ENCODE measurements around the gene FTH1. TPM values are rescaled to one million over a fixed set of nuclear protein-coding genes. Genes with fewer than 3 reads are reported as not detected.

The FTH1 gene
- total and polyA plus RNA-seq, 2 of the 13 experiments (the other 11 are each of a cell fraction or from before 2014, with no cell fraction given) = 607 to 760 TPM

DNA sequence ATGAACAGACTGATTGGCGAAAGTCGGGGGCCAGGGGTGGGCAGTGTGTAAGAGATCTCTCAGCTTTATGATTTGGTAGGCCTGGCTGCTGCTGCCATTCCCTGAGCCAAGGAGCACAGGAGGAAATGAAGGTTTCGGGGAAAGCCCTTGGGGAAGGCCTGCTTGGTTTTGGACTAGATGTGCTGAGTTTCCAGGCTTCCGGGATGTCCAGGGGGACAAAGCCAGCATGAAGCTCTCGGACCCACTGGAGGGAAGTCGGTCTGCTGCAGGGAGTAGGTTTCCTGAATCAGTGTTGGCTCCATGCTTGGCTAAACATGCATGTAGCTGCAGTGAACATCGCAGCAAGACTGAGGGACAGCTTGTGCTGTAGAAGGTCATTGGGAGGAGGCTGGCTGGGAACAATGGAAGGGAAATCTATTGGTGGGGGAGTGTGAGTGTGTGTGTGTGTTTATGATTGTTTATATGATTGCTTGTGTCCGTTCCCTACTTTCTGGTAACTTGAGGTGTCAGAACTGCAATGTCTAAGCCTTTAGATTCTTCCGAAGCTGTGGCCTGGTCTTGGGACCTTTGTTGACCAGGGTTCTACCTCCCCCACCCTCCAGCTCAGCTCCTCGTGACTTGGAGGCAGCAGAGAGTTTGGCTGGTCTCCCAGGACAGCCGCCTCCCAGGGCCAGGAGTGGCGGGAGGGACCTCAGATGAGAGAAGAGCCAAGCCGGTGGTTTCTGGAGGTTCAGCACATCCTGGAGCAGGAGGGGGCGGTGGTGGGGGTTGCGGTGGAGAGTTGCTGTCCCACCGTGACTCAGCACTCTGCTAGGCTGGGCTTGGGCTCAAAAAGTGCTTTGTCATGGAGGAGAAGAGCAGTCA lies 4.0 kb upstream of the FTH1 start:
- intact Hi-C loops (cut with micrococcal nuclease; ENCODE audit: unreplicated experiment) = loop anchor here (1.0 to 2.0 kb wide), 2 partner anchors 10 to 83 kb away; no protein-coding TSS in a partner anchor
- POLR2A ChIA-PET = interaction anchor here (0.7 to 14.8 kb wide), 17 partner anchors 8 to 798 kb away, joined by 3 to 518 read pairs (median 23); partner anchors contain the start of gene BEST1
- TF ChIP-seq NFKBIZ (CRISPR knock-in tag; IDR thresholded peaks at IDR 0.05) (peak; percentile 72; the same call in 1 of the 2 replicates), TOE1 (CRISPR knock-in tag; IDR thresholded peaks at IDR 0.05) (peak; percentile 72; the same call in 1 of the 2 replicates), ZNF205 (CRISPR knock-in tag; IDR thresholded peaks at IDR 0.05) (peak; percentile 81), ZNF766 (CRISPR knock-in tag; IDR thresholded peaks at IDR 0.05; ENCODE audit: borderline replicate concordance) (peak; percentile 67), POGK (CRISPR knock-in tag; conservative IDR thresholded peaks at IDR 0.05) (peak; percentile 22; the same call in 1 of the 2 replicates), FOXK2 (IDR thresholded peaks at IDR 0.05) (0 out of 2 replicates have a peak, but pooled peaks have one; percentile 49), DMTF1 (CRISPR knock-in tag; IDR thresholded peaks at IDR 0.05) (no peak), GATAD2A (CRISPR knock-in tag; IDR thresholded peaks at IDR 0.05) (peak; percentile 89), CHD2 (IDR thresholded peaks at IDR 0.05; ENCODE audit: low read depth, low read length) (no peak), SKI (IDR thresholded peaks at IDR 0.05; ENCODE audit: partially characterized antibody) (peak; percentile 30), JUND (CRISPR knock-in tag; IDR thresholded peaks at IDR 0.05) (0 out of 2 replicates have a peak, but pooled peaks have one; percentile 17), ZBTB33 (CRISPR knock-in tag; IDR thresholded peaks at IDR 0.05) (peak; percentile 51; the same call in 1 of the 2 replicates), ZNF33B (CRISPR knock-in tag; IDR thresholded peaks at IDR 0.05) (0 out of 2 replicates have a peak, but pooled peaks have one; percentile 7)
- TF ChIP-seq, protein P1, sequence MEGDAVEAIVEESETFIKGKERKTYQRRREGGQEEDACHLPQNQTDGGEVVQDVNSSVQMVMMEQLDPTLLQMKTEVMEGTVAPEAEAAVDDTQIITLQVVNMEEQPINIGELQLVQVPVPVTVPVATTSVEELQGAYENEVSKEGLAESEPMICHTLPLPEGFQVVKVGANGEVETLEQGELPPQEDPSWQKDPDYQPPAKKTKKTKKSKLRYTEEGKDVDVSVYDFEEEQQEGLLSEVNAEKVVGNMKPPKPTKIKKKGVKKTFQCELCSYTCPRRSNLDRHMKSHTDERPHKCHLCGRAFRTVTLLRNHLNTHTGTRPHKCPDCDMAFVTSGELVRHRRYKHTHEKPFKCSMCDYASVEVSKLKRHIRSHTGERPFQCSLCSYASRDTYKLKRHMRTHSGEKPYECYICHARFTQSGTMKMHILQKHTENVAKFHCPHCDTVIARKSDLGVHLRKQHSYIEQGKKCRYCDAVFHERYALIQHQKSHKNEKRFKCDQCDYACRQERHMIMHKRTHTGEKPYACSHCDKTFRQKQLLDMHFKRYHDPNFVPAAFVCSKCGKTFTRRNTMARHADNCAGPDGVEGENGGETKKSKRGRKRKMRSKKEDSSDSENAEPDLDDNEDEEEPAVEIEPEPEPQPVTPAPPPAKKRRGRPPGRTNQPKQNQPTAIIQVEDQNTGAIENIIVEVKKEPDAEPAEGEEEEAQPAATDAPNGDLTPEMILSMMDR (CRISPR knock-in tag; IDR thresholded peaks at IDR 0.05) = peak; percentile 45

More for the DNA sequence above, 4.0 kb upstream of the FTH1 start:
- BruUV-seq (replicated peaks) = no TSS peak
- peak overlapping the region; percentile 88 for H3K9ac ChIP-seq (ENCODE audit: insufficient read depth, low read depth, low read length)
- H3K4me1 ChIP-seq (ENCODE audit: insufficient read depth, low read length) = peaks cover 79% of the 10 kb centered on the region
- 17% methylated on average over 10 of the region's 16 CpGs for WGBS (ENCODE audit: low lambda C conversion rate)
- peaks cover 27% of the 10 kb centered on the region for H3K79me2 ChIP-seq (ENCODE audit: insufficient read depth, low read length)
- peaks cover 0 to 3% of the 10 kb centered on the region in 2 experiments; a peak in 1 of 5 replicates for H3K36me3 ChIP-seq (replicated peaks in 1 of 2; ENCODE audit: control insufficient read depth in 1 of 2, insufficient read depth in 2 of 2, low read length in 2 of 2)
- H3K9me3 ChIP-seq (ENCODE audit: low read length) = no peaks in the 10 kb centered on the region
- in situ Hi-C loops (cut with HindIII; ENCODE audit: extremely low pct_ligation_motif_present, low pct_unique_long_range_greater_than_20kb) = no loop called here
- H2AFZ ChIP-seq (ENCODE audit: low read length) = no peak overlapping the region
- peak; percentile 71 for FAIRE-seq
- CTCF ChIA-PET (ENCODE audit: low intra/inter-chr PET ratio, low total read pairs) = no interaction called here
- peak overlapping the region; percentile 99 for H3K4me2 ChIP-seq (ENCODE audit: low read depth, low read length)
- no peaks in the 10 kb centered on the region; a peak in 1 of 5 replicates for H3K27me3 ChIP-seq (ENCODE audit: control insufficient read depth in 1 of 2, insufficient read depth in 2 of 2, low read length in 2 of 2)
- peak overlapping the region; percentile 100 for H3K27ac ChIP-seq (ENCODE audit: extremely low read length, insufficient read depth, low read length)
- H3K4me3 ChIP-seq (replicated peaks in 1 of 3; ENCODE audit: insufficient read depth in 1 of 3, low read depth in 2 of 3, low read length in 3 of 3) = peak overlapping the region; percentile 19 to 64 (median 31); a peak in 5 of 6 replicates
- H4K20me1 ChIP-seq (ENCODE audit: insufficient read depth, low read length) = peaks cover 7% of the 10 kb centered on the region
- DNase-seq (ENCODE audit: low spot score) = peak; percentile 99
- ATAC-seq = peak; percentile 36

All from HepG2 (cell line).